GM21576 (cell line): ENCODE measurements around the gene ASB3.
A peak's percentile ranks its signal among the peaks of the same experiment; 100 is the strongest.
"Not testable (repeated sequence)": the region's sequence is repeated elsewhere in the genome, so short reads cannot be mapped to it uniquely, and the experiment has no call there.

ENCODE experiments used
- ATAC-seq: cut with Tn5 transposase; IDR thresholded peaks from one replicate; pipeline ENCODE4 v1.9.1; 2021; ENCODE audit warnings: mild to moderate bottlenecking, moderate library complexity; ENCODE audit not compliant: unreplicated experiment

The ASB3 gene

DNA sequence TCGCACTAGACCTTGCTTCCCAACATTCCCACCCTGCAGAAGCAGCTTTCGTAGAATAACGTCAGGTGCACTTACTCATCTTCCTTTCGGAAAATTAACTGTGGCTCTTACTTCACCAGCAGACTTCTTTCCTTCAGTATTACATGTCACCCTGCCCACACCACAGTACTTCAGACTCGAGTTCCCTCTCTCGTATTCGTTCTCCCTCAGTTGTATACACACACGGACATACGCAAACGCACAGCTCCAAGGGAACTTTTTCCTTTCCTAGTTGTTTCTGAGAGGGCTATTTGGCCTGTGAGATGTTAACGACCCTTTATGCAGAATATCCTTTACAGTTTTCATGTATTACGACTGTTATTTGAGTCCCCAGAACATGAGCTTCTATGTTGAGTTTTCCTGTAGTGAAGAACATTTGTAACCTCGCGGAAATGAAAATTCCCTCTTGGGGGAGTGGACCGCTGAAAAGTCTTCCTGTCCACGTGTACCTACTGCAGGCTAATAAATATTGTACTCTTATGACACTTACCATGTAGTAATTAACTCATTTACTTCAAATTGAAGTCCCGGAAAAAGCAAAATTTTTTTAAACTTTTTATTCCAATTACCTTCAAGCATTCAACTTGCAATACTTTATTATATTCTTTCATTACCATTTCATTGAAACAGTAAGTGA lies 999 bp upstream of the ASB3 start:
- no peak for ATAC-seq

GRCh38 chr2:53786352-53786704 lies 425 bp downstream of the ASB3 start:
- peak; percentile 5 for ATAC-seq

- ATAC-seq: no peak
These were observed 1.4 kb downstream of the ASB3 start for GRCh38 chr2:53785366-53785765.

DNA sequence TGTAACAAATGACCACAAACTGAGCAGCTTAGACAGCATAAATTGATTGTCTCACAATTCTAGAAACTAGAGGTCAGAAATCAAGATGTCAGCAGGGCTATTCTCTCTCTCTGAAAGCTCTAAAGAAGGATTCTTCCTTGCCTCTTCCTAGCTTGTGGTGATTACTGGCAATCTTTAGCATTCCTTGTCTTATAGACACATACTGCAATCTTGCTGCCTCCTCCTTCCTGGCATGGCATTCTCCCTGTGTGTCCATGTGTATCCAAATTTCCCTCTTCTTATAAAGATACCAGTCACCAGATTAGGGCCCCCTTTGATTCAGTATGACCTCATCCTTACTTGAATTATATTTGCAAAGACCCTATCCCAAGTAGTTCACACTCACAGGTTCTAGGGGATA lies 2.3 kb downstream of the ASB3 start:
- no peak for ATAC-seq

DNA sequence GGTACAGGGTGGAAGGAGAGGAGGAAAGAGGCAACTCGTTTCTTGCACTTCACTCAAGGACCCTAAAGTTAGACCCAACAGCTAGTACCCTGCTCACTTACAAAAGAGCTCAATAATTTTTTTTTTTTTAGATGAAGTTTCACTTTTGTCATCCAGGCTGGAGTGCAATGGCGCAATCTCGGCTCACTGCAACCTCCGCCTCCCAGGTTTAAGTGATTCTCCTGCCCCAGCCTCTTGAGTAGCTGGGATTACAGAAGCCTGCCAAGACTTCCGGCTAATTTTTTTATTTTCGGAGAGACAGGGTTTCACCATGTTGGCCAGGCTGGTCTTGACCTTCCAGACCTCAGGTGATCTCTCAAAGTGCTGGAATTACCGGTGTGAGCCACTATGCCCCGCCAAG lies 4.1 kb downstream of the ASB3 start:
- no peak for ATAC-seq

DNA sequence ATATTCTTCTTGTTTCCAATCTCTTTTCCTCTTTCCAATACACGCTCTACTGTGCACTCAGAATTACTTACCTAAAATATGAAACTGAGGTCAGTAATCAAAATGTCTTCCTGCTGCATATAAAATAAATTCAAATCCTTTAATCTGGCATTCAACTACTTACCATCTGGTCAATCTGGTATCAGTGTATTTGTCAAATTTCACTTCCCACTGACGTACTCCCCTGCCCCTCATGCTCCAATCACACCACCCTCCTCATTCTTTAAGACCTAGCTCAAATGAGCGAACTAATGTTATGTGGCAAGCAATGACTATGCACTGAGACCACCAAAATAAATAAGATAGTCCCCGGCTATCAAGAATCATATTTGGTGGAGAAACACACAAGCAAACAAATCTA lies 6.7 kb downstream of the ASB3 start:
- ATAC-seq: no peak

GRCh38 chr2:53778536-53779162 lies 8.1 kb downstream of the ASB3 start:
- no peak for ATAC-seq

DNA sequence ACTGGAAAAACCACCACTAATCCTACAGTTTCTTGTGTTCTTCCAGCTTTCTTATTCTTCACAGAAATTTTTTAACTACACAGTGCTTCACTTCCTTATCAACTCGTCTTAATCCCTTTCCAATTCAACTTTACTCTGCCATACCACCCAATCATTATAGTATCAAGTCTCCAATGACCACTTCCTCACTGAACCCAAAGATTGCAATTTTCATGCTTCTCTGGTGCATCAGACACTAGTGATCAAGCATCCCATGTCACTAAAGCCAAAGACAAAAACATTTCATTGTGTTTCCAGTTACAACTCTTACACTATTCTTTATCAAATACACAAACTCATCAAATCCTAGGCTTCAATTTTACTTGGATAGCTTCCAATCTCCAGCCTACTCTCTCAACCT lies 9.6 kb downstream of the ASB3 start:
- no peak for ATAC-seq

- ATAC-seq: no peak
These were observed 16.5 kb downstream of the ASB3 start for GRCh38 chr2:53770264-53770663.

- no peak for ATAC-seq
These were observed 17.3 kb downstream of the ASB3 start for GRCh38 chr2:53769318-53769945.

DNA sequence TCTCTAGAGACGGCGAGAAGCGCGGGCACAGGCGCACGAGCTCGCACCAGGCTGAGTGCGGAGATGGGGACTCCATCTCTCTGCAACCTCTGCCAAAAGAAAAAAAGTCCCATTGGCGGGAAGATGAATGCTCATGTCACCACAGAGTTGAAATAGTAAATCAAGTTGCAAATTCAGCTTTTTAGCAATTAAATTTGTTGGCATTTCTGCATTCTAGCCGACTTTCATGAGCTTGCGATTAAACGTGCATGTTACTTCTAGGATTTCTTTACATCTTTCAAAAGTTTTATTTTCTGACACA lies 18.6 kb downstream of the ASB3 start:
- peak; percentile 46 for ATAC-seq

DNA sequence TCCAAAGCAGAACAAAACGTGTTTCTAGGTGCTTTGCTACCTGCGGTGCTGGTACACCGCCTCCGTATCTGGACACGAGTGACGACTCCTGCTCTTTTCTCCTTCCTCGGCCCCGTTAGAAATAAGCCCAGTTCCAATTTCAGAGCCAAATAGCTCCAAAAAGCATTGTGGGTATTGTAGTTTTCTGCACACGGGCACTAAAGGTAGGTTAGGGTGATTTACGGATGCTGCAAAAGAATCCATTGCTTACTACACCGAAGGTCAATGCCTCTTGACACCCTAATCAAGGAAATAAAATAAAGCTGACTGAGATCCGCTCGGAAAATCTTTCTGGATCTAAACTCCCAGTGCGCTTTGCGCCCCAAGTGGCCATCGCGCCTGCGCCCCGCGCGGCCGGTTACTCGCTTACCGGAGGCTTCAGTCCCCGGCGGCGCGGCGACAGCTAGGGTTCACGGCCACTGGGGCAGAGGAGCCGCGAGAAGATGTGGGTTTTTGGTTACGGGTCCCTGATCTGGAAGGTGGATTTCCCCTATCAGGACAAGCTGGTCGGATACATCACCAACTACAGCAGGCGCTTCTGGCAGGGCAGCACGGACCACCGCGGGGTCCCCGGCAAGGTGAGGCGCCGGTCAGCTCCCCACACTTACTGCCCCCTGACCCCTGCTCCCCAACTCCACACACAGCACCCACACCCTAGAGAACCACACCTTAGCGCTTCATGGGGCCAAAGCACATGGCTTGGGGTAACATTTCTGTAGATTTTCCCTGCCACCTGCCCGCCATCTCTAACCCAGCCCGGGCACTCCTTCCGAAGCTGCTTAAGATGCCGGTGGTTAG lies 19.1 kb downstream of the ASB3 start, which contains the start of gene CHAC2:
CHAC2 (plus strand) TSS at position 400 of the 837 bp plus-strand sequence; CDS start at position 483, 83 bp downstream.
- peak; percentile 91 for ATAC-seq

- no peak for ATAC-seq
These were observed 21.0 kb downstream of the ASB3 start for GRCh38 chr2:53765767-53766166.

DNA sequence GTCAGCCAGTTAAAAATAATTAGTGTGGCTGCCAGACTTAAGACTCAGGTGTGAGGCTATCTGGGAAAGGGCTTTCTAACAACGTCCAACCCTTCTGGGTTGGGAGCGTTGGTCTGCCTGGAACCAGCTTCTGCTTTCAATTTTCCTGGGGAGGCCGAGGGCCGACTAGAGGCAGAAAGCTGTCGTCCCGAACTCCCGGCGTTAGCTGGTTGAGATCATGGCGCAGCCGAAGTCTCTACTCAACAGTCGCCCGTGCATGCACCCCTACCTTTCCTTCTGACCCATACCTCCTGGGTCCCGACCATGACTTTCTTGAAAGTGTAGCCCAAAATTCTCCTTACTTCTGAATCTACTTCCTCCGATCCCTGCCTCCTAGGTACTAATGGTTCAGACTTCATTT lies 29.5 kb downstream of the ASB3 start:
- not testable (repeated sequence) for ATAC-seq

GRCh38 chr2:53756644-53757043 lies 30.1 kb downstream of the ASB3 start:
- no peak for ATAC-seq

DNA sequence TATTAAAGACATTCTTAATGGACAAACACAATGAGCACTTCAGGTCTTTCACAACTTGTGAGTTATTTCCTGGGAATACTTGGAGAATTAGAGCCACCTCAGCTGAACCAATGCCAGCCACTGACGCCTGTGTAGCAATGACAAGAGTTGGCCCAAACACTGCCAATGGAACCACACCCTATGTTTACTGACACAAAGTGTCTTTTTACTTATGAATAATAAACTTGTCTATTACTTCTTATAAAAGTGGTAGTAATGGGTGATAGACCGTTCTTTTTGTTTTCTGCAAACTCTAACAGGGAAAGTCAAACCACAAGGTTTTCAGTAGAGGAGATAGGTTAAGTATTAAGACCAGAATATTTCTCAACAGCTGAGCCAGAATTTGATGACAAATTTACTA lies 31.6 kb downstream of the ASB3 start:
- ATAC-seq: no peak

DNA sequence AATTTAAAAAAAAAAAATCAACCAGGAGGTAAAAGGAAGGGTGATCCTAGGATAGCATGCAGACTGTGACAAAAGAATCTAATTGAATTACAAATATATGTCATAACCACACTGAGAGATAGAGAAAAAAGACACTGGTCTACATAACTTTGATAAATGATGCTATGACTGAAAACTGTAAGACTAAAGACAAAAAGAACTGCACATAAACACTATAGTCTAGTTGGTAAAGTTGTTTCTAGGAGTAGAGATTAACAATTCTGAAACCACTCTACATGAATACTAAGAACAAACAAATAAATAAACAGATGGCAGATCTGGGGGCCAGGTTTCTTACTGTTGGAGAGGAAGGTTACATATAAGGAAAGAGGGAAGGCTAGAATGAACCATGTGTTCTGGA lies 33.7 kb downstream of the ASB3 start:
- no peak for ATAC-seq

GRCh38 chr2:53752385-53752784 lies 34.4 kb downstream of the ASB3 start:
- no peak for ATAC-seq

GRCh38 chr2:53751728-53752127 lies 35.0 kb downstream of the ASB3 start:
- peak; percentile 88 for ATAC-seq

- peak; percentile 45 for ATAC-seq
These were observed 36.5 kb downstream of the ASB3 start for GRCh38 chr2:53750041-53750768.
